ENCODE results near the gene APBB2. TPM values are rescaled to one million over a fixed set of nuclear protein-coding genes. Genes with fewer than 3 reads are reported as not detected.

The APBB2 gene
- total and polyA plus RNA-seq, 11 donors: 8.6 to 39.1 (median 26.7) TPM

DNA sequence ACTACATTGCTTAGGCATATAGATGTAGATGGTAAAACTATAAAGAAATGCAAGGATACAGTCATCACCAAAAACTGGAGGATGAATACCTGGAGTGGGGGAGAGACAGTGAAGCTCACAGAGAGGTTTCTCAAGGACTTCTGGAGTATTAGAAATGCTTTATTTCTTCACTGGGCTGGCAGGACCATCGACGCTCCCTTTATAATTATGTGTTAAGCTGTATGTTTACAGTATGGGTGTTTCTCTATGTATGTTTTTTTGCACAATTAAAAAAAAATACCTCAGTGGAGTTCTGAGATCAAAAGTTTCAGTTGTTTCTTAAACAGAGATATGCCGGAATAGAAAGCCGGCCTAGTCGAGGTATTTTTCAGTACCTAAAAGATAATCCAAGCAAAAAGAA lies 263.3 kb downstream of the APBB2 start:
- Histone ChIP-seq H3K27me3 (no peaks in the 10 kb centered on the region), H3K4me1 (peaks cover 7 to 73% (median 38%) of the 10 kb centered on the region in 12 donors), H3K27ac (no peak overlapping the region), H3K9me3 (no peaks in the 10 kb centered on the region), H3K36me3 (no peaks in the 10 kb centered on the region), H3K4me3 (no peak overlapping the region)
- intact Hi-C loops (cut with DNase I): no loop called here
- DNase-seq: no peak
- TF ChIP-seq, protein P1, sequence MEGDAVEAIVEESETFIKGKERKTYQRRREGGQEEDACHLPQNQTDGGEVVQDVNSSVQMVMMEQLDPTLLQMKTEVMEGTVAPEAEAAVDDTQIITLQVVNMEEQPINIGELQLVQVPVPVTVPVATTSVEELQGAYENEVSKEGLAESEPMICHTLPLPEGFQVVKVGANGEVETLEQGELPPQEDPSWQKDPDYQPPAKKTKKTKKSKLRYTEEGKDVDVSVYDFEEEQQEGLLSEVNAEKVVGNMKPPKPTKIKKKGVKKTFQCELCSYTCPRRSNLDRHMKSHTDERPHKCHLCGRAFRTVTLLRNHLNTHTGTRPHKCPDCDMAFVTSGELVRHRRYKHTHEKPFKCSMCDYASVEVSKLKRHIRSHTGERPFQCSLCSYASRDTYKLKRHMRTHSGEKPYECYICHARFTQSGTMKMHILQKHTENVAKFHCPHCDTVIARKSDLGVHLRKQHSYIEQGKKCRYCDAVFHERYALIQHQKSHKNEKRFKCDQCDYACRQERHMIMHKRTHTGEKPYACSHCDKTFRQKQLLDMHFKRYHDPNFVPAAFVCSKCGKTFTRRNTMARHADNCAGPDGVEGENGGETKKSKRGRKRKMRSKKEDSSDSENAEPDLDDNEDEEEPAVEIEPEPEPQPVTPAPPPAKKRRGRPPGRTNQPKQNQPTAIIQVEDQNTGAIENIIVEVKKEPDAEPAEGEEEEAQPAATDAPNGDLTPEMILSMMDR (IDR thresholded peaks at IDR 0.05): no peak
- TF ChIP-seq POLR2A (IDR thresholded peaks at IDR 0.05): no peak
- 96 to 98% (median 97%) methylated on average over 5 of the region's 5 CpGs for WGBS, 4 donors
- no peak for ATAC-seq

DNA sequence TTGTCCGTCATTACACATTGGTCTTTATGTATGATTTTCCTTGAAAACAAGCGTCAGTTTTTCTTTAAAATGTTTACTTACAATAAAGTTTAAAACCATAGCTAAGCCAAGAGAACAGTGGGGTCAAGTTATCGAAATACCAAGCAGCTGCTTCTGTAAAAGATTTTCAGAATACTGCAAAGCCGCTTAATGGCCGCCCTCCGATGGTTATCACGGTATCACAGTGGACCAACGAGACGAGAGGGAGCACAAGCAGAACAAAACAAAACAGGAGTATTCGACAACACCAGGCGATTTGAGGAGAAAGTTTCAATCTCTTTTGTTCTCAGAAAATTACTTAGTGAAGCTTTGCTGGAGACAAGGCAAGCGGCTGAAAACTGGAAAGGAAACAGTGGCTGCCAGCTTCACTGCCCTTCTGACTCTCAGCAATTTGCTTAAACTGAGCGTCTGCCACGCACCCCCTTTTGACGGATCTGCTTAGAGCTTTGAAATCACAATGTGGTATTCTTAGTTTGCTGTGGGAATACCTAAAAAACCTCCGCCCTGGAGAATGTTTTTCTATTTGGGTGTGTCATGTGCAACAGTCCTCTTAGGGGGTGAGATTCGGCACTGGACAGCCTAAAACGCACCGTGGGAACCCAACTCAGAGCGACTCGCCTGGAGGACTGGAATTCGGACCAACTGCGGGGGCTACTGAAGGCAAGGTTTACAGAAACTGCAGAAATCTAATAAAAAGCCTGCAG lies 264.8 kb downstream of the APBB2 start:
- DNase-seq: no peak
- TF ChIP-seq, protein P1 (IDR thresholded peaks at IDR 0.05): no peak
- TF ChIP-seq POLR2A (IDR thresholded peaks at IDR 0.05): no peak
- peaks cover 7 to 61% (median 31%) of the 10 kb centered on the region in 12 donors for H3K4me1 ChIP-seq

DNA sequence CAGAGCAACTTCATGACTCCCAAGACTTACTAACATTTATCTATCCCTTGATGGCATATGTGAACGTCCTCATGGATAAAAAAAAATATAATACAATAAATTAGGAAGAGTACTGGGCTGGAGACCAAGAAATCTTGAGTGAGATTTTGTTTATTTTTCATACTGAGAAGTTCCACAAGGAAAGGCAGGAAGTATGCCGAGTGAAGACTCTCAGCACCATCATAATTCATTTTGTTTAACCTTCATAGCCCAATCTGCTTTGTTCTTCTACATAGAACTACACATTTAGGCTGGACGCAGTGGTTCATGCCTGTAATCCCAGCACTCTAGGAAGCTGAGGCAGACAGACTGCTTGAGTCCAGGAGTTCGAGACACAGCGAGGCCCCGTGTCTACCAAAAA lies 266.3 kb downstream of the APBB2 start:
- no peak for DNase-seq
- Histone ChIP-seq H3K27ac (peak overlapping the region in 5 of 12 donors; percentile 16 to 67 (median 46)), H3K4me1 (peaks cover 0 to 57% (median 18%) of the 10 kb centered on the region in 12 donors), H3K27me3 (no peaks in the 10 kb centered on the region), H3K36me3 (peaks cover 0 to 17% (median 7%) of the 10 kb centered on the region in 9 donors), H3K9me3 (no peaks in the 10 kb centered on the region), H3K4me3 (no peak overlapping the region)
- 46 to 66% (median 62%) methylated on average over 6 of the region's 6 CpGs for WGBS, 4 donors
- intact Hi-C loops (cut with DNase I): no loop called here
- ATAC-seq: no peak
- no peak for TF ChIP-seq POLR2A (IDR thresholded peaks at IDR 0.05)
- TF ChIP-seq, protein P1 (IDR thresholded peaks at IDR 0.05): no peak

More for the DNA sequence above, 264.8 kb downstream of the APBB2 start:
- 61 to 72% (median 67%) methylated on average over 23 of the region's 23 CpGs for WGBS, 4 donors
- Histone ChIP-seq H3K27me3 (no peaks in the 10 kb centered on the region), H3K9me3 (no peaks in the 10 kb centered on the region), H3K4me3 (peak overlapping the region in 5 of 12 donors; percentile 4 to 24 (median 20)), H3K36me3 (peaks cover 0 to 3% (median under 1%) of the 10 kb centered on the region in 9 donors), H3K27ac (peak overlapping the region in 11 of 12 donors; percentile 0 to 67 (median 41))
- intact Hi-C loops (cut with DNase I): no loop called here
- no peak for ATAC-seq

DNA sequence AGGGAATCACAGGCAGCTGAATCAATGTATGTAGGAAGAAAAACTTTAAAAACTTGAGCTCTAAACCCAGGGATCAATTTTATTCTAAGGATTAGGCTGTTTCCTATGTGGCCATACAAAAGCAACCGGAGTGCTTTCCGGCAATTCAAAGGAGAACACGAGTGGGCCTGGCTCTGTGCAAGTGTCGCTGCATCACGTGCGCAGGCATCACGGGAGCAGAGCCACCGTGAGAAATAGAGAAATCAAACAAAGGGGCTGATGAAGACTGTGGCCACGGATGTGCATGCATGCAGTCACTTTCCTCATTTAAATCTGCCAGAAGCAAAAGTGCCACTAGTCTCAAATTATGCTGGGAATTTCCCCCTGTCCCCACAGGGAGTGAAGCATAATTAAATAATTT lies 267.7 kb downstream of the APBB2 start:
- DNase-seq: no peak
- Histone ChIP-seq H3K9me3 (no peaks in the 10 kb centered on the region), H3K36me3 (peaks cover 0 to 24% (median 7%) of the 10 kb centered on the region in 9 donors), H3K4me3 (no peak overlapping the region), H3K27me3 (no peaks in the 10 kb centered on the region), H3K27ac (peak overlapping the region in 5 of 12 donors; percentile 24 to 49 (median 30)), H3K4me1 (peaks cover 0 to 61% (median 13%) of the 10 kb centered on the region in 12 donors)
- WGBS, 4 donors: 59 to 76% (median 63%) methylated on average over 9 of the region's 9 CpGs
- ATAC-seq: peak in 1 of 4 donors; percentile 62
- TF ChIP-seq POLR2A (IDR thresholded peaks at IDR 0.05): no peak
- TF ChIP-seq, protein P1 (IDR thresholded peaks at IDR 0.05): no peak
- intact Hi-C loops (cut with DNase I): no loop called here

Measured in heart left ventricle (tissue), 16 donors.